Heart left ventricle (tissue), 13 donors: ENCODE data around the gene AGPAT2.

Source experiments
- CTCF ChIP-seq, 12 donors: fragments of 200-600 bp; sonication (generic) in 4 of 12; IDR thresholded peaks; one replicate each; pipeline versions ENCODE4 v1.5.0 to v1.8.0; 2018 to 2022; ENCODE audit warnings: antibody characterized with exemption in 12 of 12, mild to moderate bottlenecking in 5 of 12
- POLR2A ChIP-seq, 2 donors: fragments of 450-650 bp; IDR thresholded peaks; one replicate each; pipeline ENCODE4 v1.6.1; 2017; ENCODE audit warnings: antibody characterized with exemption in 2 of 2, mild to moderate bottlenecking in 2 of 2, moderate library complexity in 2 of 2
- donor health status: ischemic (EF 13 %, LVEDD 7.1; RV severe dilation, severe dysfunction).
- donor health status: DM: no; HTN: yes; CAD: no.
- donor health status: DM: no; HTN: no; CAD: no.
- donor health status: ischemic (EF 25% LVEDD 6.9; RV normal size, moderate dysfunction).
- donor health status: ischemic (EF 25% LVEDD 5.7; RV mildly dilated, moderate dysfunction).
- donor health status: ischemic (EF 35%, LVEDD 5.7; RV mildly dilated, moderate dysfunction).
- donor health status: nonischemic (EF 11% LVEDD 7.7; RV severe dilation, severe dysfunction).
- donor health status: DM: yes; HTN: yes; CAD: no.
- donor health status: PGD.
- donor health status: ischemic (EF 29% LVEDD 5.4; RV normal size, mild dysfunction).
- donor health status: nonischemic (EF 23%, LVEDD 6.1; RV moderate dilation, normal function).

GRCh38 chr9:136684339-136684738 lies 2.9 kb downstream of the AGPAT2 start:
- TF ChIP-seq POLR2A (IDR thresholded peaks at IDR 0.05) (no peak), CTCF (IDR thresholded peaks at IDR 0.05) (no peak)
